NCI-H526 treated with DMSO at 0.1 percent for 48 hours (cell line): ENCODE data around the gene PRSS2.

Experiments
- DNase-seq: peaks from one replicate; lab custom pipeline; 2025; lab: John Stamatoyannopoulos, UW

Gene PRSS2

GRCh38 chr7:142787034-142787768 is 16.4 kb downstream of the PRSS2 start:
- no peak for DNase-seq

- no peak for DNase-seq
These were observed 17.0 kb downstream of the PRSS2 start for GRCh38 chr7:142787783-142788182.

- DNase-seq = no peak
These were observed 17.8 kb downstream of the PRSS2 start for GRCh38 chr7:142788303-142789289.

GRCh38 chr7:142789441-142789840 is 18.7 kb downstream of the PRSS2 start:
- DNase-seq = no peak

- DNase-seq = no peak
These were observed 19.3 kb downstream of the PRSS2 start for GRCh38 chr7:142790056-142790455.

GRCh38 chr7:142790555-142790954 is 19.8 kb downstream of the PRSS2 start:
- DNase-seq = no peak

GRCh38 chr7:142791502-142791901 is 20.7 kb downstream of the PRSS2 start:
- no peak for DNase-seq

- no peak for DNase-seq
These were observed 21.4 kb downstream of the PRSS2 start for GRCh38 chr7:142792129-142792528.

- DNase-seq = no peak
These were observed 21.8 kb downstream of the PRSS2 start for GRCh38 chr7:142792593-142792992.

GRCh38 chr7:142793156-142793555 is 22.4 kb downstream of the PRSS2 start:
- no peak for DNase-seq

- no peak for DNase-seq
These were observed 24.6 kb downstream of the PRSS2 start for GRCh38 chr7:142795339-142795863.

GRCh38 chr7:142796001-142796500 is 25.3 kb downstream of the PRSS2 start:
- no peak for DNase-seq

- no peak for DNase-seq
These were observed 26.0 kb downstream of the PRSS2 start for GRCh38 chr7:142796501-142797390.

GRCh38 chr7:142797391-142798377 is 26.9 kb downstream of the PRSS2 start:
- no peak for DNase-seq

GRCh38 chr7:142798451-142799436 is 28.0 kb downstream of the PRSS2 start:
- DNase-seq = no peak

GRCh38 chr7:142799437-142799835 is 28.7 kb downstream of the PRSS2 start:
- no peak for DNase-seq

GRCh38 chr7:142800088-142800487 is 29.3 kb downstream of the PRSS2 start:
- no peak for DNase-seq

GRCh38 chr7:142800699-142801260 is 30.0 kb downstream of the PRSS2 start:
- no peak for DNase-seq
